Ascending aorta (tissue), 2 donors: Measurements from ENCODE around the gene LRRC75A. TPM values are rescaled to one million over a fixed set of nuclear protein-coding genes. Genes with fewer than 3 reads are reported as not detected.

Experiments
- DNase-seq, 2 donors: peaks; one replicate each; pipeline ENCODE4 v3.0.0-alpha.2; 2019; ENCODE audit warnings: low spot score in 2 of 2
- H3K27ac ChIP-seq, 2 donors: fragments of 200-600 bp; sonication (generic); one replicate each; pipeline ENCODE4 v1.5.1; 2016 to 2017; ENCODE audit warnings: mild to moderate bottlenecking in 1 of 2
- H3K27me3 ChIP-seq: fragments of 200-600 bp; sonication (generic); one replicate; pipeline ENCODE4 v1.5.1; 2017
- H3K36me3 ChIP-seq, 2 donors: fragments of 200-600 bp; sonication (generic); one replicate each; pipeline ENCODE4 v1.5.1; 2016
- H3K4me1 ChIP-seq, 2 donors: fragments of 200-600 bp; sonication (generic); one replicate each; pipeline ENCODE4 v1.5.1; 2016 to 2017; ENCODE audit warnings: mild to moderate bottlenecking in 1 of 2
- H3K4me3 ChIP-seq, 2 donors: fragments of 200-600 bp; sonication (generic); one replicate each; pipeline ENCODE4 v1.5.1; 2016 to 2017; ENCODE audit warnings: mild to moderate bottlenecking in 1 of 2
- H3K9me3 ChIP-seq, 2 donors: fragments of 200-600 bp; sonication (generic); one replicate each; pipeline ENCODE4 v1.5.1; 2016
- CTCF ChIP-seq, 3 experiments: fragments of 200-600 bp in 2 of 3; fragments of 450-650 bp in 1 of 3; sonication (generic) in 2 of 3; IDR thresholded peaks; one replicate each; pipeline ENCODE4 v1.5.1; 2016 to 2019; ENCODE audit warnings: antibody characterized with exemption in 3 of 3, mild to moderate bottlenecking in 1 of 3, moderate library complexity in 1 of 3
- intact Hi-C: fragments of 100-400 bp; cut with DNase I; formaldehyde crosslinking; loops from one replicate; pipeline ENCODE4 v1.15.1; 2023
- total RNA-seq: library from RNA; depleted of rRNA; stranded (reverse); fragments of >200 nt; gene quantifications from one replicate; pipeline ENCODE4 v1.1.0, GENCODE V29; 2016

Gene LRRC75A
- total RNA-seq, 1 donor from 2014 or later: 1.2 TPM

DNA sequence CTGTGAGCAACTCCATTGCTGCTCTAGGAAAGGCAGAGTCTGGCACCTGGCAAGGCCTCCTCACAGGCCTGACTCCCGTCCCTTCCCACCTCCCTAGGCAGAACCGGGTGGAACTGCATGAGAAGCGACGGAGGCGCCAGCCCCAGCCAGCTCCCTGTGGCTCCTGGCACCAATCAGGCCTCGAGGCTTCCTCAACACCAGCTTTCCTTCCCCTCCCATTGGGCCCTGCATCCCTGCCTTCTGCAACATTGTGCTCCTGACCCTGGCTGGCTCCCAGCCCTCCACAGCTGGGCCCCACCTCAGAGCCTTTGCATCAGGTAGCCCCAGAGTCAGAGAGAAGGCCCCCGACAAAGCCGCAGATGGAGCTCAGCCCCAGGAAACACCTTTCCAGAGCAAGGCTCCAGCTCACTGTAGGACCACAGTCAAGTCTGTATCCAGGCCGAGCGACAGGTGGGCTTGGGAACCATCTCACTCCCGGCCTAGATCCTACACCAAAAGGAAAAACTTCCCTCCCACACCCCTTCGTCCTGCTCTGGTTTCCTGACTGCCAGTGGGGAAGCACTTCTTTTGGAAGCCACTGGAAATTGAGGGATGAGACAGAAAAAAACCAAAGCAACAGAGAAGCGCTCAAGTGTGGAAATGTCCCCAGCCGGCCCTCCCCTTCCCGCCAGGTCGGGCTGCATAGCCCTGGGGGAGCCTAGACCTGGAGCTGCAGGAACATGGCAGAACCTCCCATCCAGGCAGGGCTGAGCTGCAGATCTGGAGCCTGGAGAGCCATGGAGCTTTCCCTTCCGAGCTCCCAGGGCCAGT, 31.0 kb downstream of the LRRC75A start:
- H3K27ac ChIP-seq: no peak overlapping the region
- H3K27me3 ChIP-seq: no peaks in the 10 kb centered on the region
- peaks cover 0 to 10% of the 10 kb centered on the region in 2 donors for H3K36me3 ChIP-seq
- no peak for DNase-seq
- no peaks in the 10 kb centered on the region for H3K9me3 ChIP-seq
- H3K4me1 ChIP-seq: peaks cover 0 to 6% of the 10 kb centered on the region in 2 donors
- H3K4me3 ChIP-seq: no peak overlapping the region
- intact Hi-C loops: no loop called here
- no peak for TF ChIP-seq CTCF (IDR thresholded peaks at IDR 0.05)

GRCh38 chr17:16459855-16460550, 32.0 kb downstream of the LRRC75A start:
- no peaks in the 10 kb centered on the region for H3K9me3 ChIP-seq
- no peak overlapping the region for H3K4me3 ChIP-seq
- no peak for DNase-seq
- H3K4me1 ChIP-seq: peaks cover 0 to 6% of the 10 kb centered on the region in 2 donors
- H3K36me3 ChIP-seq: peaks cover 0 to 10% of the 10 kb centered on the region in 2 donors
- H3K27ac ChIP-seq: no peak overlapping the region
- TF ChIP-seq CTCF (IDR thresholded peaks at IDR 0.05): no peak
- H3K27me3 ChIP-seq: no peaks in the 10 kb centered on the region
- intact Hi-C loops: no loop called here

- Histone ChIP-seq H3K4me1 (peaks cover 0 to 6% of the 10 kb centered on the region in 2 donors), H3K4me3 (no peak overlapping the region), H3K36me3 (peaks cover 0 to 10% of the 10 kb centered on the region in 2 donors), H3K27ac (no peak overlapping the region), H3K27me3 (no peaks in the 10 kb centered on the region), H3K9me3 (no peaks in the 10 kb centered on the region)
- no peak for TF ChIP-seq CTCF (IDR thresholded peaks at IDR 0.05)
- intact Hi-C loops: no loop called here
- DNase-seq: no peak
Measured at GRCh38 chr17:16459271-16459670, 32.7 kb downstream of the LRRC75A start.

- DNase-seq: no peak
- H3K4me1 ChIP-seq: no peaks in the 10 kb centered on the region
- TF ChIP-seq CTCF (IDR thresholded peaks at IDR 0.05): no peak
- H3K9me3 ChIP-seq: no peaks in the 10 kb centered on the region
- no peaks in the 10 kb centered on the region for H3K27me3 ChIP-seq
- intact Hi-C loops: no loop called here
- no peak overlapping the region for H3K27ac ChIP-seq
- H3K36me3 ChIP-seq: peaks cover 0 to 10% of the 10 kb centered on the region in 2 donors
- no peak overlapping the region for H3K4me3 ChIP-seq
Measured at GRCh38 chr17:16456742-16457316, 35.2 kb downstream of the LRRC75A start.

GRCh38 chr17:16455997-16456741, 35.8 kb downstream of the LRRC75A start:
- DNase-seq: no peak
- intact Hi-C loops: no loop called here
- no peak overlapping the region for H3K4me3 ChIP-seq
- H3K27me3 ChIP-seq: no peaks in the 10 kb centered on the region
- TF ChIP-seq CTCF (IDR thresholded peaks at IDR 0.05): no peak
- H3K36me3 ChIP-seq: peaks cover 0 to 9% of the 10 kb centered on the region in 2 donors
- no peaks in the 10 kb centered on the region for H3K9me3 ChIP-seq
- no peak overlapping the region for H3K27ac ChIP-seq
- no peaks in the 10 kb centered on the region for H3K4me1 ChIP-seq
